ENCODE measurements around the gene TRAPPC12.
A peak's percentile ranks its signal among the peaks of the same experiment; 100 is the strongest.
"Not testable (repeated sequence)": the region's sequence is repeated elsewhere in the genome, so short reads cannot be mapped to it uniquely, and the experiment has no call there.

TRAPPC12 gene

GRCh38 chr2:3379647-3380534 lies at the start of gene TRAPPC12:
TSS of gene TRAPPC12 (plus strand) at chr2:3379694. CDS start at chr2:3387624, 7,930 bp downstream.
- peak; percentile 81 to 84 for DNase-seq (ENCODE audit: low read depth in 2 of 2)

DNA sequence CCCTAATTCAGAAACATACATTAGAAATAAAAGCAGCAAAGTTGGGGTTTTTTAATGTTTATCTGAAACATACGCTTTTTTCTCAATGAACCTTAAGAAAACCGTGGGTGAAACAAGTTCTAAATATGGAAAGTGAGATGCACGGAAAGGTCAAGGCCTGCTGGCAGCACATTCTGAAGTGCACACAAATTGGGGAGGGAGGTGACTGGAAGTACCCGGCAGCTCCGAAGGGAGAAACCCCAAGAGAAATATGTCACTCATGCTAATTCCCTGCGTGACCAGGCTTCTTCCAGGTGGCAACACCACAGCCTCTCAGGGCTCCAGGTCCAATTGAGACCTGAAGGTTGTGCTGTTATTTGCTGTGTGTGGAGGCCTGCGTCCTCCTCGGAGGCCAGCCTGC lies 47.4 kb upstream of the TRAPPC12 start:
- DNase-seq (ENCODE audit: low read depth in 2 of 2) = no peak

DNA sequence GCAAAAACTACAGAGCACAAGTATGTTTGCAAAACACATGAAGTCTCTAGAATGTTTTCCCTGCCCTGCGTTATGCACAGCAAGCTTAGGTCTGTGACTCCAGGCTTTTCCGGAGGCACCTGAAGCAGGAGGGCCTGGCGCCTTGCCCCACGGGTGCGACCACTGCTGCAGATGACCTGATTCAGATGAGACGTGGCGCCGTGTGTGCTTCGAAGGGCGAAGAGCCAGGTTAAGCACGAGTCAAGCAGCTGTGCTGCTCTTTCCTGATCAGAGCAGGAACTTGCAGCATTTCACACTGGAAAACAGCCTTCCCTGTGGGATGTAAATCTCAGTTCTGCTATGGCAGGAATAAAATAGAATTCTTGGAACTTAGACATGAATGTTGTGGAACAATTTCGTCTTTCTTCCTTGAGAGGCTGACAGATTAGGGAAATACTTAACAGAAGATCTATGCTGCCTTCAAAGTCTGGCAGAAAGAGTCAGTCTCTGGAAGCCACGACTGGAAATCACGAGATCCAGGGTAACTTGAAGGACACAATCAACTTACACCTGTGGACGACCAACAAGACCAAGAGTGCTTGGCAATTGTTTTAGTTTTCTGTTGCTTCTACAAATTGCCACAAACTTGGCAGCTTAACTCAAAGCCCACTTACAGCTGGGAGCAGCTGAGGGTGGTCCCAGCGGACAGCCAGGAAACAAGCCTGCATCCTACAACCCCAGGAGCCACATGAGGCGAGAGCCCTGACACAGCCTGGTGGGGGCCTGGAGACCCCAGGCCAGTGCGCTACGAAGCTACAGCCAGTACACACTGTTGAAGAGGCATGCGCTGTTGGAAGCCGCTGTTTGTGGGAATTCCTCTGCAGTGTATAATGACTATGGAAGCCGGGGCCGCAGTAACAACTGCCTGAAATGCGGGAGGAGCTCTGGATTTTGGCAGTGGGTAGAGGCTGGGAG lies 44.8 kb upstream of the TRAPPC12 start:
- DNase-seq (ENCODE audit: low read depth in 2 of 2) = no peak

DNA sequence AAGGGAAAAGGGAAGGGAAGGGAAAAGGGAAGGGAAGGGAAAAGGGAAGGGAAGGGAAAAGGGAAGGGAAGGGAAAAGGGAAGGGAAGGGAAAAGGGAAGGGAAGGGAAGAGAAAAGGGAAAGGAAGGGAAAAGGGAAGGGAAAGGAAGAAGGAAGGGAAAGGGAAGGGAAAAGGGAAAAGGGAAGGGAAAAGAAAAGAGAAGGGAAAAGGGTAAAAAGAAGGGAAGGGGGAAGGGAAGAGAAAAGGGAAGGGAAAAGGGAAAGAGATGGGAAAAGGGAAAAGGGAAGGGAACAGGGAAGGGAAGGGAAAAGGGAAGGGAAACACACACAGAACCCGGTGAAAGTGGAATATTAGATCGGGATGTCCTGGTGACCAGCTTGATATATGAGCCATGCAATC lies 42.6 kb upstream of the TRAPPC12 start:
- no peak for DNase-seq (ENCODE audit: low read depth in 2 of 2)

GRCh38 chr2:3338340-3338739 lies 41.2 kb upstream of the TRAPPC12 start:
- DNase-seq (ENCODE audit: low read depth in 2 of 2) = no peak

GRCh38 chr2:3340144-3340543 lies 39.4 kb upstream of the TRAPPC12 start:
- DNase-seq (ENCODE audit: low read depth in 2 of 2) = no peak

GRCh38 chr2:3341336-3341735 lies 38.2 kb upstream of the TRAPPC12 start:
- DNase-seq (ENCODE audit: low read depth in 2 of 2) = no peak

DNA sequence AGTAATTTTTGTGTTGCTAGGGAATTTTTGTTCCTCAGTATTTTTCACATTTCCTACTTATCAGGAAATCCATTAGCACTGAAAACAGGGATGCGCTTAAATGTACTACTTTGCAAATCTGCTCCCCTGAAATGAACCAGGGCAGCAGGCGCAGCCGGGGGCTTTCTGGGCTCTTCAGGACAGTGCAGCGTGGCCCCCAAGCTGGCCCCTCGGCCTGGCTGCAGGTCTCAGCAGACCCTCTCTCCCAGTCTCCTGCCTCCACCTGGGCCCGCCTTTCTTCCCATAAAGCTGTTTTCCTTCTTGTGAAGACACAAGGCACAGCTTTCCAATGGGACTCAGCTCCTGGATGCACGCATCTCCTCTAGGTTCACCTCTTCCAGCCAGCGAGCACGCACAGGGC lies 37.2 kb upstream of the TRAPPC12 start:
- DNase-seq (ENCODE audit: low read depth in 2 of 2) = no peak

GRCh38 chr2:3343012-3343411 lies 36.5 kb upstream of the TRAPPC12 start:
- no peak for DNase-seq (ENCODE audit: low read depth in 2 of 2)

DNA sequence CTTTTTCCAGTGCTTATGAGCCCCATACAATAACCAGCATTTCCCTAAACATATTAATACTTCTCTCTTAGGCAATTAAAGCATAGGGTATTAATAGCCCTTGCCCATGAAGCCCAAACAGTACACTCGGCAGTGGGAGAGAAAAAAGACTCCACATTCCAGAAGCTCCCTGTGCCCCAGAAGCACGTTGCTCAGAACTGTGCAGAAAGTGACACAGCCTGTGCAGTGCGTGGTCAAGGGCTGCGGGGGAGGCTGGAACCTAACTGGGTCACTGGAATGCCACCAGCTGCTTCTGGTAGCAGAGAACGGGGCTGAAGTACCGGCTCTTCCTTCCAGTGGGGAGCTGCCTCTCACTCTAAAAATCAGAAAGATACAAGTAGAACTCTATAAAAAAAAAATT lies 34.6 kb upstream of the TRAPPC12 start:
- no peak for DNase-seq (ENCODE audit: low read depth in 2 of 2)

DNA sequence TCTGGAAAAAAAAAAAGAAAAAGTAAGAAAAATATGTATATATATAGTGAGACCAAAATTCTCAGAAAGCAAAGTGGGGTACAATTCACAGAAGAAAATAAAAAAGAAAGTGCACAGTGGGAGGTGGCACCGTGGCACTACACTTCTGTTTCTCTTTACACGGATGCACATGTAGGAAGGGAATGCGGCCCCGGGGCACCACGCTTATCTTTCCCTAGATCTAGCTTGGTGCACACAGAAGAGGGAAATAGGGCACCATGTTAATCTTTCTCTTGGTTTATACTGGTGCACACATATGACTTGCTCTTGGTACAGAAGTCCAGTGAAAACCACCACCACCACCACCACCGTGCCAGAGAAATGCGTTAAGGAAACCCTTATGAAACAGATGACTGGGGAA lies 33.9 kb upstream of the TRAPPC12 start:
- DNase-seq (ENCODE audit: low read depth in 2 of 2) = no peak

- DNase-seq (ENCODE audit: low read depth in 2 of 2) = no peak
Measured at GRCh38 chr2:3348767-3349166, 30.7 kb upstream of the TRAPPC12 start.

- no peak for DNase-seq (ENCODE audit: low read depth in 2 of 2)
Measured at GRCh38 chr2:3349211-3349693, 30.2 kb upstream of the TRAPPC12 start.

- DNase-seq (ENCODE audit: low read depth in 2 of 2) = no peak
Measured at GRCh38 chr2:3354986-3355385, 24.5 kb upstream of the TRAPPC12 start.

DNA sequence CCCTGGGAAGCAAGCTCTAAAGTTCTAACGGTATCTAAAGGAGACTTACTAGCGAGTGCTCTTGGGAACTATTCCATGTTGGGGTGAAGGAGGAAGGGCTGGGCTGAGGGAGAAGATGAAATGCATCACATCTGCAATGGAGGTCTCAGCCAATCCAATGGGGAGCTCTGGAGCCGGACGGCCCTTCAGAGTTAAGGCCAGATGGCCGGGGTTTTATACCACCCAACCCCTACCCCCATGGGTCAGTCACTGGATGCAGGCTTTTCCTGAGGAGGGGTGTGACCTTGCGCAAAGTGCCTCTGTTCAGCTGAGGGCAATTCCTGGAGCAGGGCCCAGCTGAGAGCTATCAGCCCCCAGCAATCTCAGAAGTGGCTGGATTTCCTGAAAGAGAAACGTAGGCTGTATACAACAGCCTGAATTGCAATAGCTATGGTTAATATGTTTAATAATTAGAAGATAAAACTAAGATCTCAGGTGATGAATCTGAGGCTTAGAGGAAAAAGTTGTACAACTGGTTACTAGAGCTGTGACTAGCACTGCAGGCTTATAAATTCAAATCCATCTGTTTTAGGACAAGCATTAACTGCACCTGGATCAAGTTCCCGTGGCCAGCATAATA lies 23.4 kb upstream of the TRAPPC12 start:
- DNase-seq (ENCODE audit: low read depth in 2 of 2) = no peak

GRCh38 chr2:3356799-3357198 lies 22.7 kb upstream of the TRAPPC12 start:
- DNase-seq (ENCODE audit: low read depth in 2 of 2) = no peak

DNA sequence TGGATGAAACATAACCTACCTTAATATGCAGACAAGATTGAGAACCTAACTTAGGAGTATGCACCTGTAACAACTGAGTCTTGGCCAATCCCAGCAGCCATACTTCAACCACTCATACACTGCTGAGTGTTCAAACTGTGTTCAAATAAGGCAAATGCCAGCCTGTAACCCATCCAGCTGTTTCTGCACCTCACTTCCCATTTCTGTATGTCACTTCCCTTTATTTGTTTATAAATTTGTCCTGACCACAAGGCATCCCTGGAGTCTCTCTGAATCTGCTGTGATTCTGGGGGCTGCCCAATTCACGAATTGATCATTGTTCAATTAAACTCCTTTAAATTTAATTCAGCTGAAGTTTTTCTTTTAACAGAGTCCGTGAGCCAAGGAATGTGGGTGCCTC lies 22.0 kb upstream of the TRAPPC12 start:
- DNase-seq (ENCODE audit: low read depth in 2 of 2) = not testable (repeated sequence)

- no peak for DNase-seq (ENCODE audit: low read depth in 2 of 2)
Measured at GRCh38 chr2:3357926-3358325, 21.6 kb upstream of the TRAPPC12 start.

DNA sequence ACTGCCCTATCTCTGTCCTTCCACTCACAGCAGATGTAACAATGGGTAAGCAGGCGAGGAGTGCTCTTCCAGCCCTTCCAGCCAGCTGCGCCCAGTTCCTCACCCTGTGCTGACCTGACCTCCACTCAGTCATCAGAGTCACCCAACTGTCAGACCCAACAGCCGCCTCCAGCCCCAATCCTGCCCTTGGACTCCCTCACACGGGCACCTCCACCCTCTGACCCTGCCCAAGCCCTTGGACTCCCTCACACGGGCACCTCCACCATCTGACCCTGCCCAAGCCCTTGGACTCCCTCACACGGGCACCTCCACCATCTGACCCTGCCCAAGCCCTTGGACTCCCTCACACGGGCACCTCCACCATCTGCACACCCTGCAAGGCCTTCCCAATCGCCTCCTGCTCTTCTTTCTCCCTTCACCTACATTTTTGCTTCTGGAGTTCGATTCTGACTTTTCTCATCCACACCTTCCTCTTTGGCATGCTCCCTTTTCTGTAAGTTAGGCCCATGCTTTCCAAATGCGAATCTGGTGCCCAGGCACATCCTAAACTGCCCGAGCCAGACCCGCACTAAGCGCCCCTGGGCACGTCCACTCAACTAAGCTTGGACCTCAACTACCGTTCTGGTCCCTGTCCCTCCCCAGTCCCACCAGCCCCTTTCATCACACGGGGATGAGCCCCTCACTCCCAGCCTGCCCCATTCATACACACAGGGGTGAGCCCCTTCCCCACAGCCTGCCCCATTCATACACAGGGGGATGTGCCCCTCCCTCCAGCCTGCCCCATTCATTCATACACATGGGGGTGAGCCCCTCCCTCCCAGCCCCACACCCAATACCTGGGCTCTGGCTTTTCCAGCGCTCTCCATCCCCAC lies 17.7 kb upstream of the TRAPPC12 start:
- no peak for DNase-seq (ENCODE audit: low read depth in 2 of 2)

DNA sequence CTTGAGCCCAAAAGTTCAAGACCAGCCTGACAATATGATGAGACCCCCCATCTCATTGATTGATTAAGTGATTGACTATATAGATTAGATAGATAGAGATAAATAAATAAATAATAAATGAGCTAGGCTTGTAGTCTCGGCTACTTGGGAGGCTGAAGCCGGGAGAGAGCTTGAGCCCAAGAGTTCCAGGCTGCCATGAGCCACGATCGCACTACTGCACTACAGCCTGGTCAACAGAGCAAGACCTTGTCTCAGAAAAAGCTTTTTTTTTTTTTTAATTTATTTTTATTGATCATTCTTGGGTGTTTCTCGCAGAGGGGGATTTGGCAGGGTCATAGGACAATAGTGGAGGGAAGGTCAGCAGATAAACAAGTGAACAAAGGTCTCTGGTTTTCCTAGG lies 14.3 kb upstream of the TRAPPC12 start:
- DNase-seq (ENCODE audit: low read depth in 2 of 2) = no peak

- DNase-seq (ENCODE audit: low read depth in 2 of 2) = no peak
Measured at GRCh38 chr2:3368261-3368722, 11.2 kb upstream of the TRAPPC12 start.
